ENCODE measurements around the gene SERP2. TPM values are rescaled to one million over a fixed set of nuclear protein-coding genes. Genes with fewer than 3 reads are reported as not detected.

The SERP2 gene
- total RNA-seq, 4 donors from 2014 or later = 3.2 to 12.4 (median 3.5) TPM

DNA sequence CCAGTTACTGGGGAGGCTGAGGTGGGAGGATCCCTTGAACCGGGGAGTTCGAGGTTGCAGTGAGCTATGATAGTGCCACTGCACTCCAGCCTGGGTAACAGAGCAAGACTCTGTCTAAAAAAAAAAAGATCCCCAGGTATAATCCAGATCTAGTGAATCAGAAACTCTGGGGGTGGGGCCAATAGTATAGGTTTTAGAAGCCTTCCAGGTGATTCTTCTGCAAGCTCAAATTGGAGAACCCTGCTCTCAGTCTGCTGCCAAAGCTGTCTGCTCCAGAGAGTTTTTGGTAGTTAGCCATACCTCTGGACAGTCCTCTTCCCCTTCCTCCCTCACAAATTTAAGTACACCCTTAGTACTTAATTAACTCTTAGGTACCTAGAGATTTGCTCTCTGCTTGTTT is 28.0 kb downstream of the SERP2 start:
- H3K4me3 ChIP-seq = no peak overlapping the region
- H3K4me1 ChIP-seq = peaks cover 0 to 5% (median 0%) of the 10 kb centered on the region in 4 donors
- H3K9me3 ChIP-seq = no peaks in the 10 kb centered on the region
- H3K27ac ChIP-seq = no peak overlapping the region
- H3K27me3 ChIP-seq = no peaks in the 10 kb centered on the region
- H3K36me3 ChIP-seq = no peaks in the 10 kb centered on the region
- no peak for DNase-seq
- TF ChIP-seq POLR2A (IDR thresholded peaks at IDR 0.05) = no peak
- TF ChIP-seq CTCF (IDR thresholded peaks at IDR 0.05) = no peak

DNA sequence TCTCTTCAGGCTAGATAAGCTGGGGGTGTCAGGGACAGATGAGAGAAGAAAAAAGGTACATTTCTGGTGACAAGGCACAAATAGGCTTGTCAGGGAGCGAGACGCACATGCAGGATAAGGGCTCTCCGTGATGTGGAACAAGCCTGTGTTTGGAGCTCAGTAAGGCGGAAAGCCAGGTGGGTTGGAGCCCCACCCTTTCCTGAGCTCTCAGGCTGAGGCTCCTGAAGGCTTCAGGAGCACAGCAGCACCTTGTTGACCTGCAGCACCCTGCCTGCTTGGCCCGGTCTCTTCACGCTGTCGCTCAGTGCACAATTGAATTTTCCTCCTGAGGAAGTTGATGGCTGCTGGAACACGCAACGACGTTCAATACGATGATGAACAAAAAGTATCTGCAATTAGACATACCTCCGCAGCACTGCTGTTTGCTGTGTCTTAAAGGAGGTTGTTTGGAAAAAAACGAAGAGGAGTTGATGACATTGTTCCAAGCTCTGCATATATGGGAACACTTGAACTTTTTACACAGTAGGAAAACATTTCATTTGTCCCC is 29.3 kb downstream of the SERP2 start:
- Histone ChIP-seq H3K27ac (peak overlapping the region in 1 of 4 donors; percentile 29), H3K4me3 (no peak overlapping the region), H3K9me3 (no peaks in the 10 kb centered on the region), H3K4me1 (peaks cover 0 to 5% (median 0%) of the 10 kb centered on the region in 4 donors), H3K36me3 (no peaks in the 10 kb centered on the region), H3K27me3 (no peaks in the 10 kb centered on the region)
- TF ChIP-seq POLR2A (IDR thresholded peaks at IDR 0.05) = no peak
- DNase-seq = no peak

GRCh38 chr13:44403461-44404056 is 29.9 kb downstream of the SERP2 start:
- H3K9me3 ChIP-seq = no peaks in the 10 kb centered on the region
- DNase-seq = no peak
- H3K4me1 ChIP-seq = peaks cover 0 to 5% (median 0%) of the 10 kb centered on the region in 4 donors
- H3K4me3 ChIP-seq = peak overlapping the region in 2 of 4 donors; percentile 42 to 48
- H3K27me3 ChIP-seq = no peaks in the 10 kb centered on the region
- H3K27ac ChIP-seq = peak overlapping the region in 2 of 4 donors; percentile 29 to 50
- no peaks in the 10 kb centered on the region for H3K36me3 ChIP-seq
- TF ChIP-seq POLR2A (IDR thresholded peaks at IDR 0.05) = no peak
- TF ChIP-seq CTCF (IDR thresholded peaks at IDR 0.05) = no peak

DNA sequence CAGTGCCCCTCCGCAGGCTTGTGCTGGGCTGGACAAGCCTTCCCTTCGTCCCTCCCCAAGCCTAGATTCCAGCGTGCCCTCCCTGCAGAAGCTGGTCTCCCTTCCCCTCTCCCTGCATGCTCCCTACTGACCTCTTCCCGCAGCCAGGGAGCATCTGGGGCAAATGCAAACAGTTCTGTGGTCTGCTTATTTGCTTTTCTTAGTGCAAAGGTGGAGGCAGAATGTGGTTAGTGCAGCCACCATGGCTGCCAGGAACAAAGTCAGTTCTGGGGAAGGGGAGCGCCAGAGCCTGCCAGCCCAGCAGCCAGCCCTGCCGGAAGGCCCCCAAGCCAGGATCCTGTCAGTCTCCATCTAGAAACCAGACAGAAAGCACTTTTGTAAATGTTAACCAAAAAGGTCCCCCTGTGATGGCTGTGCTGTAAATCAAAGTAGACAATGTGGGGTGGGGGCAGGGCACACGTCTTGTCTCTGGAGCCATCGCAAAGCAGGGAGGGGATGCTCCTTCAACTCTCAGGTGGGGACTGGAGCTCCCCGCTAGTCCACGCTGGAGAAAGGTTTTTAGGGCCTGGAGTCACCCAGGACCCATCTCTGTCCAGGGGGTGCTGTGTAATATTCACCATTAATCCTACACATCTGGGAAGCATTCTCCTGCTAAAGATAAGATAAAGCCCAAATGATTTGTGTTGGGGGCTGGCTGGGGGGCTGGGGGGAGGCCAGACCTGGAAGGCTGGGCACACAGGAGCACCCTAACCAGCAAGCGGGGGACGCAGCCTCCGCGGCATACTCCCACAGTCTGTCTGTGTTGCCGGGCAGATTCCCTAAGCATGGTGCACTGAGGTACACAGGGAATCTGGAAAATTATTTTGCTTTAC is 30.9 kb downstream of the SERP2 start:
- no peak for DNase-seq
- no peaks in the 10 kb centered on the region for H3K36me3 ChIP-seq
- no peaks in the 10 kb centered on the region for H3K27me3 ChIP-seq
- TF ChIP-seq CTCF (IDR thresholded peaks at IDR 0.05) (no peak), POLR2A (IDR thresholded peaks at IDR 0.05) (no peak)
- H3K4me1 ChIP-seq = peaks cover 0 to 5% (median 0%) of the 10 kb centered on the region in 4 donors
- peak overlapping the region in 3 of 4 donors; percentile 12 to 48 (median 42) for H3K4me3 ChIP-seq
- H3K9me3 ChIP-seq = no peaks in the 10 kb centered on the region
- peak overlapping the region in 3 of 4 donors; percentile 50 to 78 (median 51) for H3K27ac ChIP-seq

DNA sequence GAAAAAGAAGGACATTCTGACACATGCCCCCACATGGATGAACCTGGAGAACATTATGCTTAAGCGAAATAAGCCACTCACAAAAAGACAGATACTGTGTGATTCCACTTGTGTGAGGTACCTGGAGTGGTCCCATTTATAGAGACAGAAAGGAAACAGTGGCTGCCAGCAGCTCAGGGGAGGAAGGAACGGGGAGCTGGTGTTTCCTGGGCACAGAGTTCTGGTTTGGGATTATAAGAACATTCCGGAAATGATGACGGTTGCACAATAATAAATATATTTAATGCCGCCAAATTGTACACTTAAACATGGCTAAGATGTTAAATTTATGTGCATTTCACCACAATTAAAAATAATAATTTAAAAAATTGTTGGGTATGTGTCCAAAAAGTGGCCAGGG is 33.0 kb downstream of the SERP2 start:
- Histone ChIP-seq H3K27ac (peak overlapping the region in 1 of 4 donors; percentile 78), H3K4me3 (no peak overlapping the region), H3K36me3 (no peaks in the 10 kb centered on the region), H3K4me1 (peaks cover 0 to 5% (median 0%) of the 10 kb centered on the region in 4 donors), H3K9me3 (no peaks in the 10 kb centered on the region), H3K27me3 (no peaks in the 10 kb centered on the region)
- DNase-seq = no peak
- TF ChIP-seq CTCF (IDR thresholded peaks at IDR 0.05) (no peak), POLR2A (IDR thresholded peaks at IDR 0.05) (no peak)

- no peak for DNase-seq
- Histone ChIP-seq H3K36me3 (no peaks in the 10 kb centered on the region), H3K27me3 (no peaks in the 10 kb centered on the region), H3K4me1 (peaks cover 0 to 5% (median 0%) of the 10 kb centered on the region in 4 donors), H3K27ac (no peak overlapping the region), H3K9me3 (no peaks in the 10 kb centered on the region), H3K4me3 (no peak overlapping the region)
- TF ChIP-seq POLR2A (IDR thresholded peaks at IDR 0.05) (no peak), CTCF (IDR thresholded peaks at IDR 0.05) (no peak)
These were observed 33.8 kb downstream of the SERP2 start for GRCh38 chr13:44407379-44407778.
